Nephron (organoid): ENCODE data around the gene ZNF792.
A peak's percentile ranks its signal among the peaks of the same experiment; 100 is the strongest.
"Not testable (repeated sequence)": the region's sequence is repeated elsewhere in the genome, so short reads cannot be mapped to it uniquely, and the experiment has no call there.

Experiments used
- H3K27ac Mint-ChIP-seq, 3 experiments: 2 replicates each; pipeline ENCODE4 v1.8.0; 2020; ENCODE audit warnings: mixed read lengths in 3 of 3, mild to moderate bottlenecking in 2 of 3, moderate library complexity in 1 of 3
- H3K27me3 Mint-ChIP-seq: 2 replicates; pipeline ENCODE4 v1.8.0; 2021; ENCODE audit warnings: low read depth, mild to moderate bottlenecking, moderate library complexity, mixed read lengths
- H3K36me3 Mint-ChIP-seq: 2 replicates; pipeline ENCODE4 v1.8.0; 2020; ENCODE audit warnings: low read depth, mixed read lengths
- H3K4me1 Mint-ChIP-seq: 2 replicates; pipeline ENCODE4 v1.8.0; 2020; ENCODE audit warnings: mixed read lengths
- H3K4me3 Mint-ChIP-seq, 3 experiments: 2 replicates each; pipeline ENCODE4 v1.8.0; 2020; ENCODE audit warnings: mild to moderate bottlenecking in 3 of 3, mixed read lengths in 3 of 3, moderate library complexity in 2 of 3
- H3K9me3 Mint-ChIP-seq: 2 replicates; pipeline ENCODE4 v1.8.0; 2020; ENCODE audit warnings: mixed read lengths
- TF ChIP-seq, protein P1 (sequence below), 3 experiments: fragments of 200-600 bp; sonication (generic); IDR thresholded peaks; one replicate each; pipeline ENCODE4 v1.5.0; 2021; ENCODE audit warnings: antibody characterized with exemption in 3 of 3; ENCODE audit not compliant: unreplicated experiment in 3 of 3

Gene ZNF792

DNA sequence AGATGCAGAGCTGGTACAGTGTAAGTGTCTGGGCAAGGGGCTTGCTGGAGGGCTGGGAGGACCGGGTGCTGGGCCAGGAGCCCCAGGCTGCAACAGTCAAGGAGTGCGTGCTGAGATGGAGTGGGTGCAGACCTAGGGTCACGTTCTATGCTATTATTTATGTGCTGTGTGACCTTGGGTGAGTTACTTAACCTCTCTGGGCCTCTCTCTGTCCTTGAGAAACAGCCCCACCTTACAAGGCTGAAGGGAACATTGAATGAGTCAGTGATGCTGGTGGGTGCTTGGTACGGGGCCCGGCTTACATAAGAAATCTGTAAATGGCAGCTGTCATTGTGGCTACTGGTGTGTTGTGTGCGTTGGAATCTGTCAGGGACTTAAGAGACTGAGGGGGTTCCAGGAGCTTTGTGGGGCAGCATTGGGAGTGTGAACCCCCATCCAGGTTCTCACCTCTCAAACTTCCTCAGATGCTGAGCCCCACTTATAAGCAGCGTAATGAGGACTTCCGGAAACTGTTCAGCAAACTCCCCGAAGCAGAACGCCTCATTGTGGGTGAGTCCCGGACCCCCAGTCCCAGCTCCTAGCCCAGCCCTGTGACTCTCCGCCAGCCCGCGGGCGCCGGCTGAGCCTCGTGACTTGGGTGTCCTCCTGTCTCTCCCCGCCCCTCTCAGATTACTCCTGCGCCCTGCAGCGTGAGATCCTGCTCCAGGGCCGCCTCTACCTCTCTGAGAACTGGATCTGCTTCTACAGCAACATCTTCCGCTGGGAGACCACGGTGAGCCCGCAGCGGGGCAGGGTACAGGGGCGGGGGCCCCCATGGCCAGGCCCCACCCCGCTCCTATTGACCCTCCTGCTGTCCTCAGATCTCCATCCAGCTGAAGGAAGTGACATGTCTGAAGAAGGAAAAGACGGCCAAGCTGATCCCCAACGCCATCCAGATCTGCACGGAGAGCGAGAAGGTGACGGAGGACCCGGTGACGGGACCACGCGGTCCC lies 45.7 kb upstream of the ZNF792 start:
- no peaks in the 10 kb centered on the region for H3K9me3 Mint-ChIP-seq
- TF ChIP-seq, protein P1, sequence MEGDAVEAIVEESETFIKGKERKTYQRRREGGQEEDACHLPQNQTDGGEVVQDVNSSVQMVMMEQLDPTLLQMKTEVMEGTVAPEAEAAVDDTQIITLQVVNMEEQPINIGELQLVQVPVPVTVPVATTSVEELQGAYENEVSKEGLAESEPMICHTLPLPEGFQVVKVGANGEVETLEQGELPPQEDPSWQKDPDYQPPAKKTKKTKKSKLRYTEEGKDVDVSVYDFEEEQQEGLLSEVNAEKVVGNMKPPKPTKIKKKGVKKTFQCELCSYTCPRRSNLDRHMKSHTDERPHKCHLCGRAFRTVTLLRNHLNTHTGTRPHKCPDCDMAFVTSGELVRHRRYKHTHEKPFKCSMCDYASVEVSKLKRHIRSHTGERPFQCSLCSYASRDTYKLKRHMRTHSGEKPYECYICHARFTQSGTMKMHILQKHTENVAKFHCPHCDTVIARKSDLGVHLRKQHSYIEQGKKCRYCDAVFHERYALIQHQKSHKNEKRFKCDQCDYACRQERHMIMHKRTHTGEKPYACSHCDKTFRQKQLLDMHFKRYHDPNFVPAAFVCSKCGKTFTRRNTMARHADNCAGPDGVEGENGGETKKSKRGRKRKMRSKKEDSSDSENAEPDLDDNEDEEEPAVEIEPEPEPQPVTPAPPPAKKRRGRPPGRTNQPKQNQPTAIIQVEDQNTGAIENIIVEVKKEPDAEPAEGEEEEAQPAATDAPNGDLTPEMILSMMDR (IDR thresholded peaks at IDR 0.05; ENCODE audit: unreplicated experiment in 3 of 3) = no peak
- H3K27ac Mint-ChIP-seq = no peak overlapping the region
- peaks cover 3% of the 10 kb centered on the region for H3K27me3 Mint-ChIP-seq
- no peak overlapping the region for H3K4me3 Mint-ChIP-seq
- peaks cover 50% of the 10 kb centered on the region for H3K36me3 Mint-ChIP-seq
- H3K4me1 Mint-ChIP-seq = peaks cover 4% of the 10 kb centered on the region

DNA sequence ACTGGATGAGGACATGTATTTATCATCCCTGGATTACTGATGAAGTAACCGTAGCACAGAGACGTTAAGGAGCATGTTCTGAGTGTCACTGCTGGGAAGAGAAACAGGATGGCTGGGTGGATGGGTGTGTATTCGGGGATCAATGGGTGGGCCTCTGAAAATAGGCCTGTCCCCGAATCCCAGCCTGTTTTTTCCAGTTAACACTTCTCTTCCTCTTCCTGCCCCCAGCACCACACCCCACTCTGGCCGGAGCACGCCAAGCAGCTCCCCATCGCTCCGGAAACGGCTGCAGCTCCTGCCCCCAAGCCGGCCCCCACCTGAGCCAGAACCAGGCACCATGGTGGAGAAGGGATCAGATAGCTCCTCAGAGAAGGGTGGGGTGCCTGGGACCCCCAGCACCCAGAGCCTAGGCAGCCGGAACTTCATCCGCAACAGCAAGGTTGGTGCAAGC lies 44.9 kb upstream of the ZNF792 start:
- no peaks in the 10 kb centered on the region for H3K9me3 Mint-ChIP-seq
- H3K4me3 Mint-ChIP-seq = no peak overlapping the region
- TF ChIP-seq, protein P1 (IDR thresholded peaks at IDR 0.05; ENCODE audit: unreplicated experiment in 3 of 3) = no peak
- peaks cover 47% of the 10 kb centered on the region for H3K36me3 Mint-ChIP-seq
- H3K4me1 Mint-ChIP-seq = peaks cover 9% of the 10 kb centered on the region
- H3K27ac Mint-ChIP-seq = no peak overlapping the region
- H3K27me3 Mint-ChIP-seq = peaks cover 3% of the 10 kb centered on the region

DNA sequence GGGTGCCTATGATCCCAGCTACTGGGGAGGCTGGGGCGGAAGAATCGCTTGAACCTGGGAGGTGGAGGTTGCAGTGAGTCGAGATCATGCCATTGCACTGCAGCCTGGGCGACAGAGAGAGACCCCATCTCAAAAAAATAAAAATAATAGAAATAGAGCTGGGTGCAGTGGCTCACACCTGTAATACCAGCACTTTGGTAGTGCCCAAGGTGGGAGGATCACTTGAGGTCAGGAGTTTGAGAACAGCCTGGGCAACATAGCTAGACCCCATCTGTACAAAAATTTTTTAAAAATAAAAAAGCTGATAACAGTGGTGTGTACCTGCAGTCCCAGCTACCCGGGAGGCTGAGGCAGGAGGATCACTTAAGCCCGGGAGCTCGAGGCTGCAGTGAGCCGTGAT lies 43.4 kb upstream of the ZNF792 start:
- Mint-ChIP-seq H3K4me1 (peaks cover 22% of the 10 kb centered on the region), H3K36me3 (peaks cover 32% of the 10 kb centered on the region)
- H3K9me3 Mint-ChIP-seq, H3K27ac Mint-ChIP-seq, H3K4me3 Mint-ChIP-seq, H3K27me3 Mint-ChIP-seq: not testable (repeated sequence)

DNA sequence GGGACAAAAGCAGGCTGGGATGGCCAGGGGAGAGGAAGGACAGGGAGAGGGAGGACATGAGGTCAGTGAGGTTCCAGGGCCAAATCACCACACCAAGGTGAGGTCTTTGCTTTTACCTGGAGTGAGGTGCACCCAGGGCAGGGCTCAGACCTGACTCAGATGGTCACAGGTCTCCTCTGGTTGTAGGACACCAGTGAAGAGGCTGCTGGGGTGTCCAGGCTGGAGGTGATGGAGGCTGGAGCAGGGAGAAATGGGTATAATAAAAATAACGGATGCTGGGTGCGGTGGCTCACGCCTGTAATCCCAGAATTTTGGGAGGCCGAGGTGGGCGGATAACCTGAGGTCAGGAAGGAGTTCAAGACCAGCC lies 43.0 kb upstream of the ZNF792 start:
- no peaks in the 10 kb centered on the region for H3K9me3 Mint-ChIP-seq
- no peaks in the 10 kb centered on the region for H3K27me3 Mint-ChIP-seq
- no peak overlapping the region for H3K4me3 Mint-ChIP-seq
- H3K27ac Mint-ChIP-seq = peak overlapping the region in 1 of 3 experiments; percentile 4
- H3K4me1 Mint-ChIP-seq = peaks cover 23% of the 10 kb centered on the region
- TF ChIP-seq, protein P1 (IDR thresholded peaks at IDR 0.05; ENCODE audit: unreplicated experiment in 3 of 3) = no peak
- H3K36me3 Mint-ChIP-seq = peaks cover 29% of the 10 kb centered on the region

DNA sequence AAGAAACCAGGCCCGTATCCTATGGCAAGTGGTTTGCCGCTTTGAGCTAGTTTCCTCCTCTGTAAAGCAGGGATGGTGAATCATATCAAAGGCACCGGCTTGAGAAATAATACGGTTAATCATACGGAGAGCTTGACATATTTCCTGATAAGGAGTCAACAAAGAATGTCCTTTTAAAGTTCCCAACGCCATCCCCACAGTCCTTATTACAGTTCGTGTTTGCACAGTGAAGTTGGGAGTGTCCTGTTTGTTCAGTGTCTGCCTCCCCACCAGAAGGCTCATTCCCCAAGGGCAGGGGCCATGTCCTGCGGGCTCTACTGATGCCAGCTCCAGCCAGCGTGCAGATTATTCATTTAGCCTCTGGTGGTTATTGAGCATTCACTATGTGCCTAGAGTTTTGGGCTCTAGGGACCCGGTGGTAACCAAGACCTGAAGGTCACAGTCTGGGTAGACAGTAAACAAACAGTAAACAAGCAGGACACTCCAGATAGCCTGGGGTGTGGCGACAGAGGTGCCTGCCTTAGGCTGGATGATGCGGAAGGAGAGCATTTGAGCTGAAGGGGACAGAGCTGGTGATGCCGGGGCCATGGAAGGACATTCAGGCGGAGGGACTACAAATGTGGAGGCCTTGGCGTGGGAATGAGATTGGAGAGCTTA lies 42.4 kb upstream of the ZNF792 start:
- peaks cover 27% of the 10 kb centered on the region for H3K4me1 Mint-ChIP-seq
- TF ChIP-seq, protein P1 (IDR thresholded peaks at IDR 0.05; ENCODE audit: unreplicated experiment in 3 of 3) = no peak
- peaks cover 29% of the 10 kb centered on the region for H3K36me3 Mint-ChIP-seq
- peak overlapping the region in 1 of 3 experiments; percentile 4 for H3K27ac Mint-ChIP-seq
- no peak overlapping the region for H3K4me3 Mint-ChIP-seq
- H3K27me3 Mint-ChIP-seq = no peaks in the 10 kb centered on the region
- no peaks in the 10 kb centered on the region for H3K9me3 Mint-ChIP-seq

DNA sequence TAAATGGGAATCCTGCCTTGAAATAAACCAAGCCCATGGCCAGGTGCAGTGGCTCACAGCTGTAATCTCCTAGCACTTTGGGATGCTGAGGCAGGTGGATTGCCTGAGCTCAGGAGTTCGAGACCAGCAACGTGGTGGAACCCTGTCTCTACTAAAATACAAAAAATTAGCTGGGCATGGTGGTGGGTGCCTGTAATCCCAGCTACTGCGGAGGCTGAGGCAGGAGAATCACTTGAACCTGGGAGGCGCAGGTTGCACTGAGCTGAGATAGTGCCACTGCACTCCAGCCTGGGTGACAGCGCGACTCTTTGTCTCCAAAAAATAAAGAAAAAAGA lies 41.9 kb upstream of the ZNF792 start:
- H3K4me3 Mint-ChIP-seq, H3K9me3 Mint-ChIP-seq, H3K27me3 Mint-ChIP-seq, H3K27ac Mint-ChIP-seq: not testable (repeated sequence)
- H3K36me3 Mint-ChIP-seq = peaks cover 25% of the 10 kb centered on the region
- peaks cover 32% of the 10 kb centered on the region for H3K4me1 Mint-ChIP-seq
